Large intestine (tissue), 3 donors: ENCODE measurements around the gene ACVR1. TPM values are rescaled to one million over a fixed set of nuclear protein-coding genes. Genes with fewer than 3 reads are reported as not detected.
"Not testable (repeated sequence)": the region's sequence is repeated elsewhere in the genome, so short reads cannot be mapped to it uniquely, and the experiment has no call there.

Source experiments
- DNase-seq, 2 donors: peaks; one replicate each; pipeline versions ENCODE4 v3.0.0 to v3.0.0-alpha.2; 2013
- H3K27ac ChIP-seq: one replicate; pipeline ENCODE4 v1.5.1; 2013; ENCODE audit warnings: low read length
- H3K27me3 ChIP-seq: 2 replicates; pipeline ENCODE4 v1.6.1; 2013; ENCODE audit warnings: low read length; ENCODE audit not compliant: control insufficient read depth, insufficient read depth
- H3K36me3 ChIP-seq: 2 replicates; pipeline ENCODE4 v1.6.1; 2013; ENCODE audit warnings: low read length; ENCODE audit not compliant: control insufficient read depth, insufficient read depth
- H3K4me1 ChIP-seq: one replicate; pipeline ENCODE4 v1.6.1; 2013; ENCODE audit warnings: low read length; ENCODE audit not compliant: control insufficient read depth, insufficient read depth
- H3K4me3 ChIP-seq: one replicate; pipeline ENCODE4 v1.5.1; 2013; ENCODE audit warnings: low read length
- H3K9me3 ChIP-seq: one replicate; pipeline ENCODE4 v1.6.1; 2013; ENCODE audit warnings: mild to moderate bottlenecking, low read depth, low read length, moderate library complexity; ENCODE audit not compliant: control insufficient read depth
- WGBS: methylation state at CpG from one replicate; pipeline ENCODE4 v1.1.5; 2013; ENCODE audit warnings: low lambda C conversion rate; ENCODE audit not compliant: insufficient coverage; 5-methylcytosine and 5-hydroxymethylcytosine counted together
- polyA plus RNA-seq: library from polyadenylated mRNA; unstranded; fragments of 120-200 nt; gene quantifications from one replicate; pipeline ENCODE4 v1.2.1, GENCODE V29; 2013

The ACVR1 gene
- polyA plus RNA-seq, 1 donor: 20.9 TPM

- H3K27ac ChIP-seq: no peak overlapping the region
- H3K27me3 ChIP-seq: no peaks in the 10 kb centered on the region
- no peaks in the 10 kb centered on the region for H3K9me3 ChIP-seq
- H3K4me3 ChIP-seq: no peak overlapping the region
- DNase-seq: no peak
- H3K36me3 ChIP-seq: peaks cover 53% of the 10 kb centered on the region
- H3K4me1 ChIP-seq: no peaks in the 10 kb centered on the region
- 100% methylated on average over 1 of the region's 2 CpGs for WGBS
Observed at GRCh38 chr2:157769856-157770255, 106.3 kb downstream of the ACVR1 start.

- WGBS: 100% methylated on average over 1 of the region's 14 CpGs
- H3K4me1 ChIP-seq: no peaks in the 10 kb centered on the region
Observed at GRCh38 chr2:157764386-157764785, 111.7 kb downstream of the ACVR1 start.

GRCh38 chr2:157761520-157761919 lies 114.6 kb downstream of the ACVR1 start:
- DNase-seq: no peak
- peaks cover 3% of the 10 kb centered on the region for H3K9me3 ChIP-seq
- no peak overlapping the region for H3K4me3 ChIP-seq
- H3K27ac ChIP-seq: no peak overlapping the region
- H3K36me3 ChIP-seq: peaks cover 29% of the 10 kb centered on the region
- H3K4me1 ChIP-seq: no peaks in the 10 kb centered on the region
- no peaks in the 10 kb centered on the region for H3K27me3 ChIP-seq

More at GRCh38 chr2:157764386-157764785, 111.7 kb downstream of the ACVR1 start:
- no peaks in the 10 kb centered on the region for H3K27me3 ChIP-seq
- DNase-seq: no peak
- H3K4me3 ChIP-seq: no peak overlapping the region
- peaks cover 48% of the 10 kb centered on the region for H3K36me3 ChIP-seq
- H3K9me3 ChIP-seq: no peaks in the 10 kb centered on the region
- H3K27ac ChIP-seq: no peak overlapping the region

GRCh38 chr2:157760949-157761348 lies 115.2 kb downstream of the ACVR1 start:
- Histone ChIP-seq H3K4me1 (no peaks in the 10 kb centered on the region), H3K36me3 (peaks cover 27% of the 10 kb centered on the region), H3K4me3 (no peak overlapping the region), H3K27me3 (no peaks in the 10 kb centered on the region), H3K27ac (no peak overlapping the region), H3K9me3 (peaks cover 3% of the 10 kb centered on the region)
- DNase-seq: no peak
- WGBS: no CpG with 5 or more reads among the region's 5 CpGs

- peaks cover 19% of the 10 kb centered on the region for H3K36me3 ChIP-seq
- no peaks in the 10 kb centered on the region for H3K4me1 ChIP-seq
- H3K9me3 ChIP-seq: peaks cover 3% of the 10 kb centered on the region
- H3K4me3 ChIP-seq: no peak overlapping the region
- H3K27ac ChIP-seq: no peak overlapping the region
- DNase-seq: no peak
- H3K27me3 ChIP-seq: no peaks in the 10 kb centered on the region
Observed at GRCh38 chr2:157759855-157760254, 116.3 kb downstream of the ACVR1 start.

DNA sequence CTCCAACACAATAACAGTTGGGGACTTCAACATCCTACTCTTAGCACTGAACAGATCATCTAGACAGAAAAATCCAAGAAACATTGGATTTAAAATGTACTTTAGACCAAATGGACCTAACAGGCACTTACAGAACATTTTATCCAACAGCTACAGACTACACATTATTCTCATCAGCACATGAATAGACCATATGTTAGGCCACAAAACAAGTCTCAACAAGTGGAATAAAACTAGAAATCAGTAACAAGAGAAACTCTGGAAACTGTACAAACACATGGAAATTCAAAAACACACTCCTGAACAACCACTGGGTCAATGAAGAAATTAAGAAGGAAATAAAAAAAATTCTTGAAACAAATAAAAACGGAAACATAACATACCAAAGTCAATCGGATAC lies 117.5 kb downstream of the ACVR1 start:
- peaks cover 3% of the 10 kb centered on the region for H3K9me3 ChIP-seq
- peaks cover 15% of the 10 kb centered on the region for H3K36me3 ChIP-seq
- no peak for DNase-seq
- no peaks in the 10 kb centered on the region for H3K27me3 ChIP-seq
- no peak overlapping the region for H3K4me3 ChIP-seq
- no peaks in the 10 kb centered on the region for H3K4me1 ChIP-seq
- H3K27ac ChIP-seq: no peak overlapping the region
- WGBS: 96% methylated on average over 2 of the region's 2 CpGs

- no CpG with 5 or more reads among the region's 1 CpG for WGBS
- H3K4me1 ChIP-seq: no peaks in the 10 kb centered on the region
- H3K36me3 ChIP-seq: peaks cover 11% of the 10 kb centered on the region
- H3K9me3 ChIP-seq: peaks cover 3% of the 10 kb centered on the region
- H3K27me3 ChIP-seq: no peaks in the 10 kb centered on the region
- DNase-seq: no peak
- no peak overlapping the region for H3K4me3 ChIP-seq
- H3K27ac ChIP-seq: no peak overlapping the region
Observed at GRCh38 chr2:157757500-157757899, 118.6 kb downstream of the ACVR1 start.

GRCh38 chr2:157756447-157756846 lies 119.7 kb downstream of the ACVR1 start:
- H3K4me3 ChIP-seq, H3K4me1 ChIP-seq, H3K27me3 ChIP-seq, DNase-seq, H3K9me3 ChIP-seq, H3K36me3 ChIP-seq, H3K27ac ChIP-seq: not testable (repeated sequence)
- 100% methylated on average over 3 of the region's 5 CpGs for WGBS

- no peaks in the 10 kb centered on the region for H3K4me1 ChIP-seq
- WGBS: no CpG with 5 or more reads among the region's 6 CpGs
- no peaks in the 10 kb centered on the region for H3K9me3 ChIP-seq
- H3K36me3 ChIP-seq: peaks cover 19% of the 10 kb centered on the region
- H3K27ac ChIP-seq: no peak overlapping the region
- no peak overlapping the region for H3K4me3 ChIP-seq
- no peaks in the 10 kb centered on the region for H3K27me3 ChIP-seq
- no peak for DNase-seq
Observed at GRCh38 chr2:157751462-157752058, 124.6 kb downstream of the ACVR1 start.

DNA sequence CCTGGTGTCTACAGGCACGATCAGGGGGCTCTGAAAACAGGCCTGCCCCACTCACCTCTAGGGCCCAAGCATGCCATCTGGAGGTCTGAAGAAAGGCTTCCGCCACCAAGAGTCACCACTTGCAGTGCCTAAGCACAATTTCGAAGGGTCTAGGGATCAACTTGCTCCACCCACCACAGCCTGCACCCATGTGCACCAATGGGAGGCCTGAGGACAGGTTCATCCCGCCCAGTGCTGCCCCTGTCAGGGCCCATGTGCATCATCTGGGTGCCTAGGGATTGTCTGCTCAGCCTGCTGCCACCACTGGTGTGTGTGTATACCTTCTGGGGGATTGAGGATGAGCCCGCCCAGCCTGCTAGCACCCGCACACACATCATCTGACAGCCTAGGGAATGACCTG lies 126.4 kb downstream of the ACVR1 start:
- Histone ChIP-seq H3K36me3 (peaks cover 19% of the 10 kb centered on the region), H3K9me3 (no peaks in the 10 kb centered on the region), H3K27me3 (no peaks in the 10 kb centered on the region), H3K4me1 (no peaks in the 10 kb centered on the region), H3K4me3 (no peak overlapping the region), H3K27ac (no peak overlapping the region)
- WGBS: no CpG with 5 or more reads among the region's 6 CpGs
- no peak for DNase-seq

- Histone ChIP-seq H3K4me3 (no peak overlapping the region), H3K27ac (no peak overlapping the region), H3K4me1 (no peaks in the 10 kb centered on the region), H3K9me3 (no peaks in the 10 kb centered on the region), H3K36me3 (peaks cover 21% of the 10 kb centered on the region), H3K27me3 (no peaks in the 10 kb centered on the region)
- no peak for DNase-seq
- WGBS: 88% methylated on average over 1 of the region's 3 CpGs
Observed at GRCh38 chr2:157748371-157749142, 127.6 kb downstream of the ACVR1 start.
